Breast epithelium (tissue), 4 donors: ENCODE results near the gene ANKRD44. TPM values are rescaled to one million over a fixed set of nuclear protein-coding genes. Genes with fewer than 3 reads are reported as not detected.

Experiments used
- DNase-seq, 2 donors: peaks; one replicate each; pipeline ENCODE4 v3.0.0-alpha.2; 2019; ENCODE audit warnings: low spot score in 2 of 2
- H3K27ac ChIP-seq, 2 donors: fragments of 200-600 bp; sonication (generic) in 1 of 2; one replicate each; pipeline ENCODE4 v1.5.1; 2016 to 2019; ENCODE audit warnings: mild to moderate bottlenecking in 1 of 2
- H3K27me3 ChIP-seq, 2 donors: fragments of 200-600 bp; sonication (generic) in 1 of 2; one replicate each; pipeline versions ENCODE4 v1.5.1 to v1.6.0; 2017 to 2019; ENCODE audit warnings: control low read depth in 1 of 2, mild to moderate bottlenecking in 1 of 2
- H3K36me3 ChIP-seq: fragments of 200-600 bp; one replicate; pipeline ENCODE4 v1.5.1; 2019
- H3K4me1 ChIP-seq, 2 donors: fragments of 200-600 bp; sonication (generic); one replicate each; pipeline ENCODE4 v1.5.1; 2016 to 2019; ENCODE audit warnings: control low read depth in 1 of 2
- H3K4me3 ChIP-seq, 3 donors: fragments of 200-600 bp; sonication (generic); 1 replicate in 2 of 3; 2 replicates in 1 of 3; pipeline ENCODE4 v1.5.1; 2016 to 2019; ENCODE audit warnings: mild to moderate bottlenecking in 3 of 3, moderate library complexity in 2 of 3
- H3K9me3 ChIP-seq, 2 donors: fragments of 200-600 bp; sonication (generic) in 1 of 2; one replicate each; pipeline ENCODE4 v1.5.1; 2016 to 2019; ENCODE audit warnings: control low read depth in 1 of 2
- CTCF ChIP-seq, 3 donors: fragments of 450-650 bp; IDR thresholded peaks; one replicate each; pipeline ENCODE4 v1.5.1; 2016 to 2017; ENCODE audit warnings: antibody characterized with exemption in 3 of 3, mild to moderate bottlenecking in 3 of 3, moderate library complexity in 3 of 3
- POLR2A ChIP-seq: fragments of 450-650 bp; IDR thresholded peaks from one replicate; pipeline ENCODE4 v1.6.1; 2016; ENCODE audit warnings: antibody characterized with exemption, mild to moderate bottlenecking, moderate library complexity
- POLR2AphosphoS5 ChIP-seq, 3 donors: sonication (generic); formaldehyde crosslinking; IDR thresholded peaks; one replicate each; pipeline ENCODE4 v1.6.1; 2017; ENCODE audit warnings: antibody characterized with exemption in 3 of 3
- intact Hi-C: fragments of 100-400 bp; cut with DNase I; formaldehyde crosslinking; loops from one replicate; pipeline ENCODE4 v1.15.1; 2023; ENCODE audit warnings: low total_unique reads
- total RNA-seq, 3 donors: library from RNA; depleted of rRNA; stranded (reverse); fragments of >200 nt; gene quantifications; one replicate each; pipeline ENCODE4 v1.1.0, GENCODE V29; 2016

Gene ANKRD44
- total RNA-seq, 3 donors from 2014 or later: 18.0 to 41.3 (median 19.9) TPM

GRCh38 chr2:197286805-197287595, 23.6 kb downstream of the ANKRD44 start:
- H3K4me3 ChIP-seq: no peak overlapping the region

GRCh38 chr2:197285361-197285760, 25.2 kb downstream of the ANKRD44 start:
- TF ChIP-seq CTCF (IDR thresholded peaks at IDR 0.05) (no peak), POLR2A (no peak), POLR2AphosphoS5 (IDR thresholded peaks at IDR 0.05) (no peak)
- DNase-seq: no peak
- H3K27ac ChIP-seq: no peak overlapping the region

More at GRCh38 chr2:197286805-197287595, 23.6 kb downstream of the ANKRD44 start:
- Histone ChIP-seq H3K4me1 (no peaks in the 10 kb centered on the region), H3K27me3 (no peaks in the 10 kb centered on the region), H3K36me3 (no peaks in the 10 kb centered on the region), H3K27ac (peak overlapping the region; percentile 23 to 46), H3K9me3 (no peaks in the 10 kb centered on the region)
- intact Hi-C loops: no loop called here
- TF ChIP-seq POLR2AphosphoS5 (IDR thresholded peaks at IDR 0.05) (no peak), POLR2A (no peak), CTCF (IDR thresholded peaks at IDR 0.05) (no peak)
- peak in 1 of 2 donors; percentile 48 for DNase-seq

GRCh38 chr2:197284956-197285355, 25.6 kb downstream of the ANKRD44 start:
- H3K27me3 ChIP-seq: no peaks in the 10 kb centered on the region
- H3K36me3 ChIP-seq: no peaks in the 10 kb centered on the region
- intact Hi-C loops: no loop called here
- no peak overlapping the region for H3K4me3 ChIP-seq
- H3K4me1 ChIP-seq: no peaks in the 10 kb centered on the region
- H3K9me3 ChIP-seq: no peaks in the 10 kb centered on the region
- TF ChIP-seq POLR2A (no peak), POLR2AphosphoS5 (IDR thresholded peaks at IDR 0.05) (no peak), CTCF (IDR thresholded peaks at IDR 0.05) (no peak)
- H3K27ac ChIP-seq: no peak overlapping the region
- DNase-seq: no peak

More at GRCh38 chr2:197285361-197285760, 25.2 kb downstream of the ANKRD44 start:
- Histone ChIP-seq H3K4me3 (no peak overlapping the region), H3K36me3 (no peaks in the 10 kb centered on the region), H3K9me3 (no peaks in the 10 kb centered on the region), H3K27me3 (no peaks in the 10 kb centered on the region), H3K4me1 (no peaks in the 10 kb centered on the region)
- intact Hi-C loops: no loop called here

- Histone ChIP-seq H3K4me3 (no peak overlapping the region), H3K4me1 (no peaks in the 10 kb centered on the region), H3K27ac (no peak overlapping the region), H3K27me3 (no peaks in the 10 kb centered on the region), H3K9me3 (no peaks in the 10 kb centered on the region), H3K36me3 (no peaks in the 10 kb centered on the region)
- intact Hi-C loops: no loop called here
- no peak for DNase-seq
- no peak for TF ChIP-seq CTCF (IDR thresholded peaks at IDR 0.05)
- TF ChIP-seq POLR2AphosphoS5 (IDR thresholded peaks at IDR 0.05): no peak
- TF ChIP-seq POLR2A: no peak
These were observed 29.2 kb downstream of the ANKRD44 start for GRCh38 chr2:197281421-197281820.

GRCh38 chr2:197280015-197280702, 30.4 kb downstream of the ANKRD44 start:
- intact Hi-C loops: no loop called here

More at GRCh38 chr2:197280015-197280702, 30.4 kb downstream of the ANKRD44 start:
- Histone ChIP-seq H3K36me3 (no peaks in the 10 kb centered on the region), H3K4me1 (no peaks in the 10 kb centered on the region), H3K4me3 (no peak overlapping the region), H3K27ac (no peak overlapping the region), H3K27me3 (no peaks in the 10 kb centered on the region), H3K9me3 (no peaks in the 10 kb centered on the region)
- no peak for TF ChIP-seq CTCF (IDR thresholded peaks at IDR 0.05)
- TF ChIP-seq POLR2AphosphoS5 (IDR thresholded peaks at IDR 0.05): peak in 1 of 3 donors; percentile 26
- DNase-seq: no peak
